NCI-H774 (cell line): ENCODE results near the gene FAM200A.
"Not testable (repeated sequence)": the region's sequence is repeated elsewhere in the genome, so short reads cannot be mapped to it uniquely, and the experiment has no call there.

Experiments
- DNase-seq: peaks from one replicate; lab custom pipeline; 2025; lab: John Stamatoyannopoulos, UW

Gene FAM200A

DNA sequence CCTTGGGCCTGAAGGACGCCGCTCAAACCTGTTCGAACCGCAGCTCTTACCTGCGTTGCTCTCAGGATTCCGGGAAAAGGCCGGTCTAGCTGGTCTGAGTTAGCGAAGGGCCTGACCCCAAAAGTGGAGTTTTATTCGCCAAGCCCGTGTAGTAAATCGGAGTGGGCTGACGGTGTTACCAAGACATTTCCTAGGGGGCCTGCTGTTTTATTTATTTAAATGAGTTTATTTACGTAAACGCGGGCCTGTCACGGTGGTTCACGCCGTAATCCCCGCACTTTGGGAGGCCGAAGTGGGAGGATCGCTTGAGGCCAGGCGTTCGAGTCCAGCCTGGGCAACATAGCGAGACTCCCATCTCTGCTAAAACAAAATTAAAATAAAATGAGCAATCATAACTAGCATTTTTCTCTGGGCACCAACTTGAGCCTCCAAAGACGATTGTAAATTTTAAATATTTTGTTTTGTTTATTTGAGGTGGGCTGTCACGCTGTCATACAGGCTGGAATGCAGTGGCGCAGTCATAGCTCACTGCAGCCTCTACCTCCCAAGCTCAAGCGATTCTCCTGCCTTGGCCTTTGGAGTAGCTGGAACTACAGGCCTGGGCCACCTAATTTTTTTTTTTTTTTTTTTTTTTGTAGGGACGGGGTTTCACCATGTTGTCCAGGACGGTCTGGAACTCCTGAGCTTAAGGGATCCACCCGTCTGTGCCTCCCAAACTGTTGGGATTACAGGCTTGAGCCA, 7.4 kb upstream of the FAM200A start:
- DNase-seq = no peak

DNA sequence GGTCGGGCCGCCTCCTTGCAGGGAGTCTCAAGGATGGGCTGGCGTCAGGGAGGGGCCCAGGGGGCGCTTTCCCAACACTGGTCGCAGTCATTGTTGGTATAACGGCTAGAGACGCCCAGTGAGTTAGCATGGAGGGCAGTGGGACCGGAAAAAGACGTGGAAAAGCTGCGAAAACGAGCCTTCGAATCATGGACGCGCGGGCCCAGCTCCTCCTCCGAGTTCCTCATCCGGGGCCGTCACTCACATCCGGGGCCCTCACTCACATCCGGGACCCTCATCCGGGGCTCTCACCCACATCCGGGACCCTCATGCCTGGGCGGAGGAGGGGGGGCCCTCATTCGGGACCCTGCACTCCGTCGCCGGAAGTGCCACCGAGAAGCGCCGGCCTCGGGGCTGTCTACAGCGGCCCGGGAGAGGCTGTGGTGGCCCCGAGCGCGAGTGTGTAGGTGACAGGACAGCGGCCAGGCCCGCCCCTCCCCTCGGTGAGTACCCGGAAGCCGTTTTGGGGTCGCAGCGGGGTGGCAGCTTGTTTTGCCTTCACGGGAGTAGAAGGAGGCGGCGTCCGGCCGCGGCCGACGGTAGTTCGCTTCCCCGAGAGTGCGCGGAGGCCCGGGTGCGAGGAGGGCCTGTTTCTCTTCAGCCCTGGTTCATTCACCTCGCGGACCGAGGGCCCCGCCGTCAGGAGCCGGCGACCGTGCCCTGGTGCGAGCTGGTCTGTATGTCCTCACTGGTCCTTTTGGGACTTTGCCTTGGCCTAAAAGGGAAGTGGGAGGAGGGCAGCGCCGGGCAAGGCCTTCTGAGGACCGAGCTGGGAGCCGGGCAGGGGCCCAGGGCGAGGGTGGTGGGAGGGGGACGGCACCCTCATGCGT, 6.6 kb upstream of the FAM200A start, which contains the start of gene ZNF655:
Gene ZNF655 (plus strand): TSS at position 337 of the 869 bp plus-strand sequence. CDS start 1,918 bp downstream, outside the sequence.
- peak; percentile 91 for DNase-seq

DNA sequence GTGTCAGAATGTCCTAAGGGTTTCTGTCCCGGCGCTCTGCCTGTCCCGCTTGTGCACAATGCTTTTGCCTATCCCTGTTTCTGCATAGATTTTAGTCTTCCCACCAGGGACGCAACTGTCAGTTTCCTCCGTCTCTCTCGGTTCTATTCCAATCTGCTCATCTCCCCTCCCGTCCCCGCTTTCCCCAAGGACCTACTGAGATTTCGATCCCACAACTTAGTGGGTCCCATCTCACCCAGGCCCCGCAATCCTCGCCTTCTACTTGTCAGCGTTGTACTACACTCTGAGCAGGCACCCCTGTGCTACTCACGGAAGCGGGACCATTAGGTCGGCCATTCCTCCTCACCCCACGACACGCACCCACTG, 6.0 kb upstream of the FAM200A start:
- no peak for DNase-seq

DNA sequence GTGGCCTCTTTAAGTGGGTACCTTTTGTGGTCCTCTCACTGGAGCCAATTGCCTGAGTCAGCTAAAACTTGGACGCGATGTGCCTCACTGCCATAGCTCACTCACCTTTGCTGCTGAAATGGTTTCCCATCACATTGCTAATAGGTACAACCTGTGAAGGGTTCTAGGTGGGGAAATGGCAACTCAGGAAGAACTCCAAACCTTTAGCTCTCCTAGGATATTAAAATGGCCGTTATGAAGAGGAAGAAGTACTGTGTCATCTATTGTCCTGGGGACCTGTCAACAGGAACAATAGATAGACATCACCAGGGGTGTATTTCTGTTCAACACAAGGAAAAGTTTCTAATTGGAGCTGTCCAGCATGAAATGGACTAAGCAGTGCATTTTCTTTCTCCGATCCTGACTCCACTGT, 5.3 kb upstream of the FAM200A start:
- no peak for DNase-seq

DNA sequence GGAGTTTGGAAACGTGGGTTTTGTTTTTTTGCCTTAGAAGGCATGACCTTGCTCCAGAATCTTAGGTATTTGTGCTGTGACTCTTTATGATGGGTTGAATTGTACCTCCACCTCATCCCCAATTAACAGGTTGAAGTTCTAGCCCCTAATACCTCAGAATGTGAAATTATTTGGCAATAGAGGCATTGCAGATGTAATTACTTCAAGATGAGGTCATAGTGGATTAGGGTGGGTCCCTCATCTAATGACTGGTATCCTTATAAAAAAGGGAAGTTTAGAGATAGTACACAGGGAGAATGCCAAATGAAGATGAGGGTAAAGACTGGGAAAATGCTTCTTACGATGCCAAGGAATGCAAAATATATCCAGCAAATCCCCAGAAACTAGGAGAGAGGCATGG, 3.0 kb upstream of the FAM200A start:
- DNase-seq = no peak

DNA sequence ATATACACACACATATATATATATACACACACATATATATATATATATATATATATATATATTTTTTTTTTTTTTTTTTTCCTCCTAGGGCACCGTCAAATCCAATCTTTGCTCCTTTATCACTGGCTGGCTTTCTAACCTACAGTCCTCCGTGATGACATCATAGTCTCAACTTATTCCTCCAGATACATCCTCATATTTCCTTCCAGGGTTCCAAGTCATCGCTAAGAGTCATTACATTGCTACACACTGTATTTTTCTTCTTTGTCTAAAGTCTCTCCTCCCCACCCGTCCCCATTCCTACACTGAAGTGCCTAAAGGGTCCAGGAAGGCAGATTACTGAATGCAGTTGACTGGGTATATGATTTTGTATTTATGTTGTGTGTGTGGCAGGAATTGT, 1.1 kb upstream of the FAM200A start:
- no peak for DNase-seq

DNA sequence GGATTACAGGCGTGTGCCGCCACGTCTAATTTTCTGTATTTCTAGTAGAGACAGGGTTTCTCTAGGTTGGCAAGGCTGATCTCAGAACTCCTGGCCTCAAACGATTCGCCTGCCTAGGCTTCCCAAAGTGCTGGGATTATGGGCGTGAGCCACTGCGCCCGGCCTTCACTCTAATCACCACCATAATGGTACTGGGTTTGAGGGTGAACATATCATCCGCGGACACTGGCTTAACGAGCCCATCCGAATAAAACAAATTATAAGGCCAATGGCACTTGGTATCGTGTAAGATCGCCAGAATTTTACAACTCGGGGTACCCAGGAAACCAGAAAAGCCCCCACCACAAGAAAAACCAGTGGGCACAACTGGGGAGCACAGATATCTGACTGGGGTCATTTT, 580 bp downstream of the FAM200A start:
- no peak for DNase-seq

DNA sequence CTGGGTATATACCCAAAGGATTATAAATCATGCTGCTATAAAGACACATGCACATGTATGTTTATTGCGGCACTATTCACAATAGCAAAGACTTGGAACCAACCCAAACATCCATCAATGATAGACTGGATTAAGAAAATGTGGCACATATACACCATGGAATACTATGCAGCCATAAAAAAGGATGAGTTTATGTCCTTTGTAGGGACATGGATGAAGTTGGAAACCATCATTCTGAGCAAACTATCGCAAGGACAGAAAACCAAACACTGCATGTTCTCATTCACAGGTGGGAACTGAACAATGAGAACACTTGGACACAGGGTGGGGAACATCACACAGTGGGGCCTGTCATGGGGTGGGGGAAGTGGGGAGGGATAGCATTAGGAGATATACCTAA, 2.4 kb downstream of the FAM200A start:
- DNase-seq = not testable (repeated sequence)

DNA sequence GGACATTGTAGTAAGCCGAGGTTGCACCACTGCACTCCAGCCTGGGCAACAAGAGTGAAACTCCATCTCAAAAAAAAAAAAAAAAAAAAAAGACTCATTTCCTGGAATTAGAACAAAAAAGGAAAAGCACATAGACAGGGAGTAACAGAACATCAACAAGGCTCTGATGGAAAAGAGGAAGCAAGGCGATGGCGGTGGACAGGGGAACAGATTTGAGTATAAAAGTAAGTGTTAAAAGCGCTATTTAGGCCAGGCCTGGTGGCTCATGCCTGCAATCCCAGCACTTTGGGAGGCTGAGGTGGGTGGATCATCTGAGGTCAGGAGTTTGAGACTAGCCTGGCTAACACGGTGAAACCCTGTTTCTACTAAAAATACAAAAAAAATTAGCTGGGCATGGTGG, 6.6 kb downstream of the FAM200A start:
- DNase-seq = not testable (repeated sequence)

DNA sequence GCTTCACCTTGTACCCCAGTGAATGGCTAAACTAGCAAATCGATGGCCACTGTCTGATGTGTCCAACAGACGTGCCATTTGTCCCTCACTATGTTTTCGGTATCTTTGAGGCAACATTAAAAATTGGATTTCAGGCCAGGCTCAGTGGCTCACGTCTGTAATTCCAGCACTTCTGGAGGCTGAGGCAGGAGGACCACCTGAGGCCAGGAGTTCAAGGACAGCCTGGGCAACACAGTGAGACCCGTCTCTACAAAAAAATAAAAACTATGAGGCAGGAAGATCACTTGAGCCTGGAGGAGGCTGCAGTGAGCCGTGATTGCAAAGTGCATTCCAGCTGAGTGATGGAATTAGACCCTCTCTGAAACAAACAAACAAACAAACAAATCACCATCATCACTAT, 8.0 kb downstream of the FAM200A start:
- no peak for DNase-seq

DNA sequence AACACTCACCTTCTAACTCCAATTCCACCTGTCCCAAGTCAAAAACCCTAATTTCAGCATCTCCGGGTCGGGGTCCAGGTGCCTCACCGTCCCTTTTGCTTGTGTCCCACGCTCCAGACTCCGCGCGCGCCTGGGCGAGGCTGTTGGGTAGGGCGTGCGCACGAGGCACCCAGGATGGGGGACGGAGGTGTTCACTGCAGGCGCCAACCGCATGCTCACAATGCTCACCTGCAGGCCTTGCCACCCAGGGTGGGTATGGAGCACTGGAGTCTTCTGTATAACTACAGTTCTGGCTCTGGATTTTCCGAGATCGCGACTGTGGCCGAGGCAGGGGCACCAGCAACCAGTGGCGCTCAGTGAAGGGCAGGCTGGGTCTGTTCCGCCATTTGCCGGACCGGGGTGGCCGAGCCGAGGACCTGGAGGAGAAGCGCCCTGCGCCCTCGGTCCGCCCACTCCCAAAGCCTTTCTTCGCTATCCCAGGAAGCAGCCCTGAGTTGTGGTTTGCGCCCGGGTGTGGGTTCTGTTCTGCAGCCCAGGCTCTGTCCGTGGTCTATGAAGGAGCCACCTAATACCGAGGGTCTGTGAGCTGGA, 8.7 kb downstream of the FAM200A start:
- no peak for DNase-seq

DNA sequence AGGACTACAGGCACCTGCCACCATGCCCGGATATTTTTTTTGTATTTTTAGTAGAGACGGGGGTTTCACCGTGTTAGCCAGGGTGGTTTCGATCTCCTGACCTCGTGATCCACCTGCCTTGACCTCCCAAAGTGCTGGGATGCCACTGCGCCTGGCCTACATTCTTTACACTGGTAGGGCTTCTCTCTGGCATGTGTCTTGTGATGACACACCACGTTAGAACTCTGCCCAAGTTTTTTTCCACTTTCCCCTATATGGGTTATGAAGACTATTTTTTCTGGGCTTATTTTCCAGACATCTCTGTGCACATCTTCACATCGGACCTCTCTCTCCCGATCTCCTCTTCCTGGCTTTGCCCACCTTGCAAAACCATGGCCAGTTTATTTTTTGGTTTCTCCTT, 10.7 kb downstream of the FAM200A start:
- DNase-seq = no peak

DNA sequence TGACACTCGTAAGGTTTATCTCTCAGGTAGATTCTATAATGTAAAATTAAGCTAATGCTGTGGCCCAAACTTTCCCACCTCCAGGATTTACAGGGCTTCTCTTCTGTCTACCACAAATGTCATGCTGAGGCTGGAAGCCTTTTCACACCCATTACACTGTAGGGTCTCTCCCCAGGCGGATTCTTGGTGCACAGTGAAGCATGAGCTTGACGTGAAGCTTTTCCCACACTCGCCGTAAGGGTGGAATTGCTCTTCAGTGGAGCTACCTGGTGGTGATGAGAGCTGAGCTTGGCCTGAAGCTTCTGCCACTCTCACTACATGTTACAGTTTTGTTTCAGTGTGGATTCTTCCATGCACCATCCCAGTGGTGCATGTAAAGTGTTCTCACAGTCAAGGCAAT, 11.4 kb downstream of the FAM200A start:
- no peak for DNase-seq

DNA sequence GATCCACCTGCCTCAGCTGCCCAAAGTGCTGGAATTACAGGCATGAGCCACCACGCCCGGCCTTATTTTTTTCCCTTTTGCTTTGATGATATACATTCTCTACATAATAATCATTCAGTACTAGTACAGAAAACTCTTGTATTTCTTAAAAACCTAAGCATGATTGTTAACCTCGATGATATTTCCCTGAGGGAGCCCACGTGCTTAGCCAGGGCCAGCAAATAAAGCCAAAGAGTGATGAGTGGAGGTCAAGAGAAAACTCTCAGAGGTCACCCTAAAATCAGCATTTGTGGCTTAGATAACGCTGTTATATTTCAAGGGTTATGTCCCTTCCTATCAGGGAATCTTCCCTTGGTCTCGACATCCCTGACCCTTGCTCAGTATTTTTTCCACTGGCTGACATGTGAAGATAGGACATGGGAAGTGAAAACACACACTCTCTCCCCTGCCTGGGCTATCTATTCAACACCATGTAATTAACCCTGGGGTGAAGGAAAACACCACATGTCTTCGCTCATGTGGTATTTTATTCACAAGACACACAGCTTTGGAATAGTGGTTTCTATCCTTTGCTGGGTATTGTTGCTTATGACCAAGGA, 12.6 kb downstream of the FAM200A start:
- DNase-seq = no peak

DNA sequence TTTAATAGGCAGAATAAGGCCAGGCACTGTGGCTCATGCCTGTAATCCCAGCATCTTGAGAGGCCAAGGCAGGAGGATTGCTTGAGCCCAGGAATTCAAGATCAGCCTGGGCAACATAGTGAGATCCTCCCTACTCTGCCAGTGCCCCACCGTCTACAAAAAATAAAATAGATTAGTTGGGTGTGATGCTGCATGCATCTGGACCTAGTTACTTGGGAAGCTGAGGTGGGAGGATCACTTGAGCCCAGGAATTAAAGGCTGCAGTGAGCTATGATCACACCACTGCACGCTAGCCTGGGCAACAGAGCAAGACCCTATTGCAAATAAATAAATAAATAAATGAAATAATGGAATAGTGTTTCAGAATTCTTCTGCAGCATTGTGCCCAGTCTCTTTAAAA, 16.2 kb downstream of the FAM200A start:
- DNase-seq = no peak

DNA sequence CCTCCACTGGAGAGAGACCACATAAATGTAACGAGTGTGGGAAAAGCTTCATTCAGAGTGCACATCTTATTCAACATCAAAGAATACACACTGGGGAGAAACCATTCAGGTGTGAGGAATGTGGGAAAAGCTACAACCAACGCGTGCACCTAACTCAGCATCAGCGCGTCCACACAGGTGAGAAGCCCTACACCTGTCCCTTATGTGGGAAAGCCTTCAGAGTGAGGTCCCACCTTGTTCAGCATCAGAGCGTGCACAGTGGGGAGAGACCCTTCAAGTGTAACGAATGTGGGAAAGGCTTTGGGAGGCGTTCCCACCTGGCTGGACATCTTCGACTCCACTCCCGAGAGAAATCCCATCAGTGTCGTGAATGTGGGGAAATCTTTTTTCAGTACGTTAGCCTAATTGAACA, 20.6 kb downstream of the FAM200A start:
- no peak for DNase-seq

DNA sequence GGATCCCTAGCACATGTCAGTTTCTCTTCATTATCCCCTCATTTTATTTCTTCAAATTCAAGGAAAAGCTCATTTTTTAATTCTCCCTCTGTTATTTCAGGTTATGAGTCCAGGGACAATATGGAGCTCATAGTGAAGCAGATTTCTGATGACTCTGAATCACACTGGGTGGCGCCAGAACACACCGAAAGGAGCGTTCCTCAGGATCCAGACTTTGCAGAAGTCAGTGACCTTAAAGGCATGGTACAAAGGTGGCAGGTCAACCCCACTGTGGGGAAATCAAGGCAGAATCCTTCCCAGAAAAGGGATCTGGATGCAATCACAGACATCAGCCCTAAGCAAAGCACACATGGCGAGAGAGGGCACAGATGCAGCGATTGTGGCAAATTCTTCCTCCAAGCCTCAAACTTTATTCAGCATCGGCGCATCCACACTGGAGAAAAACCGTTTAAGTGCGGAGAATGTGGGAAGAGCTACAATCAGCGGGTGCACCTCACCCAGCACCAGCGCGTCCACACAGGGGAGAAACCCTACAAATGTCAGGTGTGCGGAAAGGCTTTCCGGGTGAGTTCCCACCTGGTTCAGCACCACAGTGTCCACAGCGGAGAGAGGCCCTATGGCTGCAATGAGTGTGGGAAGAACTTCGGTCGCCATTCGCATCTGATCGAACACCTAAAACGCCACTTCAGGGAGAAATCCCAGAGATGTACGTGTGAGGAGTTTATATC, 26.0 kb downstream of the FAM200A start:
- DNase-seq = no peak

DNA sequence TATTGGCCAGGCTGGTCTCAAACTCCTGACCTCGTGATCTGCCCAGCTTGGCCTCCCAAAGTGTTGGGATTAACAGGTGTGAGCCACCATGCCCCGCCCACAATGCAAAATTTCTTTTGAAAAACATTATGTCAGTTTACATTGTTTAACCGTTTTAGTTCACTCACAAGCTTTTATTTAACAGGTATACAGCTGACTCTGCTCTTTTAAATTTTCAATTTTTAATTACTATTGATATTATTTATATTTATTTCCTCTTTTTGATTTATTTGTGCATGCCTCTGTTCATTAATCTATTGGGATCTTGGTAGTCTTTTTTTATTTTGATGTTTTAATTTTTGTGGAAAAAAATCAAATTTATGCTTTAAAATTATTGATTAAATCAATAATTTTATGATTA, 30.5 kb downstream of the FAM200A start:
- DNase-seq = no peak

DNA sequence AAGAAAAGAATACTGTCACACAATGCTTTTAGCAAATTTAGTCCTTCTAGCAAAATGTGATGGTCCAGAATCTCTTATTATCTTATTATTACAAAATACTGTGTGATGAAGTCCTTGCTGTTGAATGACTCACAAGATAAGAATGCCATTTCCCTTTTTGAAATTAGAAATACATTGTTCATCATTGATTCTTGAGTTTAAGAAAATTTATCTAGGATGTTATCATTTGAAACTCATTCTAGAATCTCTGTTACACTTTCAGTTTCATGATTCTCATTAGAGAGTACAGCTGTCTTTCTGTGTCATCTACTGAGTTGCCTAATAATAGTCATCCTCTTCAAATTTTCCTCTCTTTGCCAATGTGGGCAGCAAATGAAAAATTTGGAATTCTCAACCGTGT, 37.9 kb downstream of the FAM200A start:
- no peak for DNase-seq

DNA sequence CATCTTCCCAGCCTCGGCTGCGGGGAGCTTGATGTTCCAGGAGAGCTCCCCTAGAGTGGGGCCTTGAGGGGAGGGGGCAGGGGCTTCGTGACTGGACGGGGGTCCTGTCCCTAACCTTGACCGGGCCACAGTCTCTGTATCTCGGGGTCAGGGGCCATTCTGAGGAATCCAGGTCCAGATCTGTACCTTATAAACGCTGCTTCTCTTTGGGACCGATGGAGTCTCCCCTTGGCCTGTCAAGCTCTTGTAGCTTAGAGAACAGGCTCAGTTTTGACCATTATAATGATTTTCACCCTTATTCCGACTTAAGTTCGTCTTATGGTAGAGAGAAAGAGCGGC, 46.6 kb downstream of the FAM200A start:
- no peak for DNase-seq

DNA sequence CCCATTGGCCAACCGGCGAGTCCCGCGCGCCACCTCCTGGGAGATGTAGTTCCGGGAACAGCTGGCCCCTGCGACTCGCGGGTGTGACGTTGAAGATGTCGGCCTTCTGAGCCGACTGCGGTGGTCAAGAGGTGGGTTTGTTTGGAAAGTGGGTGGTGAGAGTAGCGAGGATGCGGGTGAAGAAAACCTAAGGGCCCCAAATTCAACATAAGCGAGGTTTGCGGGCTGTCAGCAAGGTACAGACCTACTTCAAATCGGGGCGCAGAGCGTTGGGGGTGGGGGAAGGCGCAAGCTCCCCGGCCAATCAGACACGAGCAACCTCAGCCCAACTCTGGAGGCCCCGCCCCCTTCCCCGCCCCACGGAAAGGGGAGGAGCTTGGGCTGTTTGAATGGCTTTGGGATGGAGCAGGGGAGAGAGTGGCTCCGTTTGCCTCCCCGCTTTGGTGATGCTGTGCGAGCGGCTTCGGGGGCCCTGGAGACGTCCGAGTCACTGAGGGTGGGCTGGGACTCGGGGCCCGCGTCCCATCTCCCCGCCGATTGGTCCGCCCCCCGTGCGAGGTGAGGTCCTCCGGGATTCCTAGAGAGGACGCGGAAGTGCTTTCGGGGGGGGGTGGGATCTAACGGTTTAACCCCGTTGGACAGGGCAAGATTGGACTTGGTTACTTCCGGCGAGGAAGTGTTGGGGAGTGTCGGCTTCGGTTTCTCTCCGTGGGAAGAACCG, 47.2 kb downstream of the FAM200A start, which contains the start of gene ZKSCAN5:
Gene ZKSCAN5 (plus strand): TSS at position 60 of the 721 bp plus-strand sequence. CDS start 1,383 bp downstream, outside the sequence.
- DNase-seq = peak; percentile 95
